DOHH2 (cell line): ENCODE data around the gene ADAP2.

Experiments
- H3F3A ChIP-seq: fragments of 200-600 bp; sonication (generic), shearing (Covaris generic); 2 replicates; pipeline ENCODE4 v1.6.0; 2016; ENCODE audit warnings: antibody characterized with exemption, mild to moderate bottlenecking; ENCODE audit not compliant: control insufficient read depth, insufficient read depth
- H3K27ac ChIP-seq: fragments of 200-600 bp; sonication (generic); 2 replicates; pipeline ENCODE4 v1.5.1; 2014; ENCODE audit warnings: low read depth, mild to moderate bottlenecking, low read length, moderate library complexity
- H3K27me3 ChIP-seq: fragments of 200-600 bp; sonication (generic); 2 replicates; pipeline ENCODE4 v1.6.1; 2014; ENCODE audit warnings: mild to moderate bottlenecking, low read length, mixed read lengths; ENCODE audit not compliant: control insufficient read depth
- H3K36me3 ChIP-seq: fragments of 200-600 bp; sonication (generic); 2 replicates; pipeline ENCODE4 v1.6.1; 2014; ENCODE audit warnings: mild to moderate bottlenecking, low read length, moderate library complexity, mixed read lengths; ENCODE audit not compliant: control insufficient read depth
- H3K4me1 ChIP-seq: fragments of 200-600 bp; sonication (generic); 2 replicates; pipeline ENCODE4 v1.6.1; 2014; ENCODE audit warnings: mild to moderate bottlenecking, low read length, mixed read lengths; ENCODE audit not compliant: control insufficient read depth
- H3K4me2 ChIP-seq: fragments of 200-600 bp; sonication (generic); 2 replicates; pipeline ENCODE4 v1.6.0; 2014; ENCODE audit warnings: mild to moderate bottlenecking, low read length, moderate library complexity
- H3K4me3 ChIP-seq: fragments of 200-600 bp; sonication (generic); 2 replicates; pipeline ENCODE4 v1.5.1; 2014; ENCODE audit warnings: mild to moderate bottlenecking, low read length, mixed read lengths
- H3K79me2 ChIP-seq: fragments of 200-600 bp; sonication (generic); 2 replicates; pipeline ENCODE4 v1.6.1; 2014; ENCODE audit warnings: mild to moderate bottlenecking, low read length, mixed read lengths; ENCODE audit not compliant: control insufficient read depth
- H3K9me2 ChIP-seq: fragments of 200-600 bp; sonication (generic); replicated peaks from 2 replicates; pipeline ENCODE4 v1.6.1; 2014; ENCODE audit warnings: mild to moderate bottlenecking, low read length, mixed read lengths; ENCODE audit not compliant: control insufficient read depth
- H3K9me3 ChIP-seq: fragments of 200-600 bp; sonication (generic); 2 replicates; pipeline ENCODE4 v1.6.1; 2014; ENCODE audit warnings: antibody characterized with exemption, low read length, mixed read lengths; ENCODE audit not compliant: control insufficient read depth, insufficient read depth
- H4K20me1 ChIP-seq: fragments of 200-600 bp; sonication (generic); 2 replicates; pipeline ENCODE4 v1.6.0; 2014; ENCODE audit warnings: low read depth, mild to moderate bottlenecking, antibody characterized with exemption, low read length, moderate library complexity; ENCODE audit not compliant: control insufficient read depth, insufficient read depth
- EZH2phosphoT487 ChIP-seq: fragments of 200-600 bp; sonication (generic); IDR thresholded peaks from 2 replicates; pipeline ENCODE4 v1.6.1; 2017; ENCODE audit warnings: borderline replicate concordance, mild to moderate bottlenecking, antibody characterized with exemption, low read length, moderate library complexity, mixed read lengths
- TF ChIP-seq, protein P1 (sequence below): fragments of 200-600 bp; sonication (generic); IDR thresholded peaks from one replicate; pipeline ENCODE4 v1.5.1; 2014; ENCODE audit warnings: antibody characterized with exemption, mild to moderate bottlenecking, low read depth, low read length; ENCODE audit not compliant: poor library complexity, severe bottlenecking

The ADAP2 gene

GRCh38 chr17:30922235-30923030 is 688 bp downstream of the ADAP2 start:
- Histone ChIP-seq H3K9me2 (no peaks in the 10 kb centered on the region), H3K36me3 (no peaks in the 10 kb centered on the region), H4K20me1 (no peaks in the 10 kb centered on the region), H3K4me2 (peak overlapping the region; percentile 95), H3K27ac (no peak overlapping the region), H3K27me3 (peaks cover 27% of the 10 kb centered on the region), H3K79me2 (no peaks in the 10 kb centered on the region), H3K9me3 (no peaks in the 10 kb centered on the region), H3F3A (no peaks in the 10 kb centered on the region), H3K4me1 (peaks cover 28% of the 10 kb centered on the region), H3K4me3 (peak overlapping the region; percentile 75)
- TF ChIP-seq, protein P1, sequence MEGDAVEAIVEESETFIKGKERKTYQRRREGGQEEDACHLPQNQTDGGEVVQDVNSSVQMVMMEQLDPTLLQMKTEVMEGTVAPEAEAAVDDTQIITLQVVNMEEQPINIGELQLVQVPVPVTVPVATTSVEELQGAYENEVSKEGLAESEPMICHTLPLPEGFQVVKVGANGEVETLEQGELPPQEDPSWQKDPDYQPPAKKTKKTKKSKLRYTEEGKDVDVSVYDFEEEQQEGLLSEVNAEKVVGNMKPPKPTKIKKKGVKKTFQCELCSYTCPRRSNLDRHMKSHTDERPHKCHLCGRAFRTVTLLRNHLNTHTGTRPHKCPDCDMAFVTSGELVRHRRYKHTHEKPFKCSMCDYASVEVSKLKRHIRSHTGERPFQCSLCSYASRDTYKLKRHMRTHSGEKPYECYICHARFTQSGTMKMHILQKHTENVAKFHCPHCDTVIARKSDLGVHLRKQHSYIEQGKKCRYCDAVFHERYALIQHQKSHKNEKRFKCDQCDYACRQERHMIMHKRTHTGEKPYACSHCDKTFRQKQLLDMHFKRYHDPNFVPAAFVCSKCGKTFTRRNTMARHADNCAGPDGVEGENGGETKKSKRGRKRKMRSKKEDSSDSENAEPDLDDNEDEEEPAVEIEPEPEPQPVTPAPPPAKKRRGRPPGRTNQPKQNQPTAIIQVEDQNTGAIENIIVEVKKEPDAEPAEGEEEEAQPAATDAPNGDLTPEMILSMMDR = no peak
- TF ChIP-seq EZH2phosphoT487 = no peak; the same call in 1 of the 2 replicates

GRCh38 chr17:30924341-30924740 is 2.6 kb downstream of the ADAP2 start:
- Histone ChIP-seq H3F3A (no peaks in the 10 kb centered on the region), H3K27ac (no peak overlapping the region), H3K79me2 (no peaks in the 10 kb centered on the region), H3K4me1 (peaks cover 28% of the 10 kb centered on the region), H3K9me3 (no peaks in the 10 kb centered on the region), H3K4me3 (no peak overlapping the region), H3K4me2 (no peak overlapping the region), H4K20me1 (no peaks in the 10 kb centered on the region), H3K27me3 (peaks cover 27% of the 10 kb centered on the region), H3K36me3 (no peaks in the 10 kb centered on the region), H3K9me2 (no peaks in the 10 kb centered on the region)
- TF ChIP-seq EZH2phosphoT487 = no peak
- TF ChIP-seq, protein P1 = no peak

- TF ChIP-seq, protein P1 = no peak
- no peak overlapping the region for H3K27ac ChIP-seq
- H3K4me3 ChIP-seq = no peak overlapping the region
- H3K27me3 ChIP-seq = peaks cover 21% of the 10 kb centered on the region
- H3K9me3 ChIP-seq = no peaks in the 10 kb centered on the region
- H3K36me3 ChIP-seq = no peaks in the 10 kb centered on the region
- no peaks in the 10 kb centered on the region for H3F3A ChIP-seq
- no peaks in the 10 kb centered on the region for H4K20me1 ChIP-seq
- H3K4me1 ChIP-seq = peaks cover 20% of the 10 kb centered on the region
- no peak overlapping the region for H3K4me2 ChIP-seq
- no peaks in the 10 kb centered on the region for H3K9me2 ChIP-seq
- H3K79me2 ChIP-seq = no peaks in the 10 kb centered on the region
Measured at GRCh38 chr17:30926516-30926915, 4.8 kb downstream of the ADAP2 start.
